CD4-positive, alpha-beta T cell treated with Interleukin-6 for 4 hours (primary cell): ENCODE results near the gene CYSRT1.
A peak's percentile ranks its signal among the peaks of the same experiment; 100 is the strongest.

ENCODE experiments used
- DNase-seq: peaks from one replicate; pipeline ENCODE4 v3.0.0-alpha.2; 2020; ENCODE audit warnings: mixed read lengths

The CYSRT1 gene

GRCh38 chr9:137191245-137191644 lies 33.7 kb upstream of the CYSRT1 start:
- DNase-seq: no peak

GRCh38 chr9:137191691-137192447 lies 33.1 kb upstream of the CYSRT1 start:
- no peak for DNase-seq

GRCh38 chr9:137192448-137192780 lies 32.6 kb upstream of the CYSRT1 start:
- no peak for DNase-seq

DNA sequence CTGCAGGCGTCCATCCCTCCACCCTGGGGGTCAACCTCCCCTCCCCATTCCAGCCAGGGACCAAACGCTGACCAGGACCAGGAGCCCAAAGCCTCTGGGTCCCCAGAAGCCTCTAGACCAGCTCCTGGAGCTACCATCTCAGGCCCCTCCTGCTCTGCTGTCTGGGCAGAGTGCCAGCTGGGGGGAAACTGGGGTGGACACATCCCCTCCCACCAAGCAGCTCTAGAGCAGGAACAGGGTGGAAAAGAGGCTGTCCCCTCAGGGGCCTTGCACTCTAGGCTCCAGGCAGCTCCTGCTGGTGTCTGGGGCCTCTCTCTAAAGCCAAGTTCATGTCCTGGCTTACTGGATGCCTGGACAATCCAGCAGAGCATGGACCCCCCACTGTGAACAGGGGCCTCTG lies 32.1 kb upstream of the CYSRT1 start:
- DNase-seq: no peak

DNA sequence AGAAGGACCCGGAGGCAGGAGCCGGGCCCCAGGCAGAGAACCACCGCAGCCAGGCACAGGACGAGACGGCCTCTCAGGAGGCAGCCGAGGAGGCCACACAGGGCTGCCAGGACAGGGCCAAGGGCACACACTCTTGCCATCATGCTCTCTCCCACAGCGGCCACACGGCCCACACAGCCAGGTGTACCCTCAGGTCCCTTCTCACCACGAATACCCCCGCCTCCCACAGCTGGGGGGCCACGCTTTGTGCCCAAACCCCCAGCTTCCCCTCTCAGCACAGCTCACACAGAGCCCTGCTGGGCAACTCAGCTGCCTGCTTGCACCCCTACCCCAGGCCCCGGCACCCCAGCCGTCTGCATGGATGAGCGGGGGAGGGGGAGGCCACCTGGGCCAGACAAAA lies 31.2 kb upstream of the CYSRT1 start:
- DNase-seq: no peak

GRCh38 chr9:137194388-137194787 lies 30.6 kb upstream of the CYSRT1 start:
- no peak for DNase-seq

DNA sequence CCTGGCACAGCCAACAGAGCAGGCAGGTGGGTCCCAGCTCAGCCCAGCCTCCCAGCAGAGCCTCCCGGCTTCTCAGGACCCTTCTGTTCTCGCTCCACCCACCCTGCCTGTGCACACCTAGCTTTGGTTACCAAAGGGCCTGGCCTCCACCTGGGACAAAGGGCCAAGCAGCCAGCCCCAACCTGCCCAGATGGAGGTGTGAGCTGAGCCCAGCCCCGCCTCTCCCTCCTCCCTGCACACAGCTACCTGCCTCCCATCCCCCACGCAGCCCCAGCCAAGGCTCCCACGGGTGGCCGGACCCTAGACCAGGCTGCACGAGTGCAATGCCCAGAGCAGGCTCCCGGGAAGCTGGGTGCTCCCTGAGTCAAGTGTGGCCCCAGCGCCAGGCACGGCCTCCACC lies 30.1 kb upstream of the CYSRT1 start:
- no peak for DNase-seq

- no peak for DNase-seq
Measured at GRCh38 chr9:137195525-137196220, 29.3 kb upstream of the CYSRT1 start.

- DNase-seq: no peak
Measured at GRCh38 chr9:137198051-137198901, 26.7 kb upstream of the CYSRT1 start.

DNA sequence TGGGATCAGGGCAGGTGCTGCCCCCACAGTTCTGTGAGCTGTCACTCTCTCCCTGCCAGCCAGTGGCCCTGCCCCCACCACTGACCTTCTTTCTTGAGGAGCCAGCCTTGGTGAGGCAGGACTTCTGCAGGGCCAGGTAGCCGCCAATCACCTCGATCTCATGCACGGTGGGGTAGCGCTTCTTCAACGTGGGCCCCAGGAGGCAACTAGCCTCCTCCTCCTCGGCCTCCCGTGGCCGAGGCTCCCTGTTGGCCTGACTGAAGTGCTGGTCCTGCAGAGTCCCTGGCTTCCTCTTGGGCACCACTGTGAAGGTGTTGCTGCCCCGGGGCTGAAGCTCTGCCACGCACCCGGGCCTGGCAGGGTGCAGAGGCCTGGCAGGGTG lies 26.1 kb upstream of the CYSRT1 start:
- no peak for DNase-seq

GRCh38 chr9:137199411-137200121 lies 25.4 kb upstream of the CYSRT1 start:
- DNase-seq: no peak

GRCh38 chr9:137200311-137201204 lies 24.4 kb upstream of the CYSRT1 start, which contains the start of gene TPRN:
Gene TPRN (minus strand): TSS chr9:137200741. CDS start chr9:137200711, 30 bp downstream.
- DNase-seq: peak; percentile 99

- DNase-seq: no peak
Measured at GRCh38 chr9:137201205-137201868, 23.6 kb upstream of the CYSRT1 start.

- DNase-seq: no peak
Measured at GRCh38 chr9:137202966-137203365, 22.0 kb upstream of the CYSRT1 start.

- DNase-seq: no peak
Measured at GRCh38 chr9:137204731-137205125, 20.2 kb upstream of the CYSRT1 start.

GRCh38 chr9:137205126-137206069 lies 19.6 kb upstream of the CYSRT1 start, which contains the start of the genes NDOR1 and TMEM203:
Gene NDOR1 (plus strand): TSS chr9:137205700. CDS start chr9:137205778, 78 bp downstream.
Gene TMEM203 (minus strand): TSS chr9:137205648. CDS start chr9:137205414, 234 bp downstream.
- DNase-seq: peak; percentile 93

- DNase-seq: no peak
Measured at GRCh38 chr9:137206602-137207001, 18.4 kb upstream of the CYSRT1 start.

- no peak for DNase-seq
Measured at GRCh38 chr9:137211532-137211931, 13.4 kb upstream of the CYSRT1 start.

DNA sequence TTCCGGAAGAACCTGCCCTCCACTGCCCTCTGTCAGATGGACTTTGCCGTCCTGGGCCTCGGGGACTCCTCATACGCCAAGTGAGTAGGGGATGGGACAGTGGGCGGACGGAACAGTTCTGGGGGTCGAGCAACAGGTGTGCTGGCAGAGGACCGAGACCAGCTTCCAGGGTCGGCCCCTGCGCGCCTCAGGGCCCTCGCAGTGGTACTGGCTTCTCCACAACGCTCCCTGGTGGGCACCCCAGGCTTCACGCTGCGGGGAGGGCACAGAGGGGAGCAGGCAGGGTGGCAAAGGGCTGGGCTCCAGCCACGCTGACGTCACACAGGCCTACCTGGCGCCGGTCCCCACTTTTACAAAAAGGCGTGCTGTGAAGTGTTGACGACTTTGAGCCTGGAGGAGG lies 12.5 kb upstream of the CYSRT1 start:
- DNase-seq: no peak
